HepG2 (cell line): ENCODE measurements around the gene GPN2. TPM values are rescaled to one million over a fixed set of nuclear protein-coding genes. Genes with fewer than 3 reads are reported as not detected.

Experiments
- ATAC-seq: fragments of 200-7000 bp; cut with Tn5 transposase; 3 replicates; pipeline ENCODE4 v1.9.1; 2020; ENCODE audit warnings: mild to moderate bottlenecking, moderate library complexity
- BruUV-seq: library from RNA; stranded (reverse); fragments of 400-500 nt; replicated peaks from 2 replicates; lab custom pipeline; 2021; lab: Mats Ljungman, UMichigan
- CTCF ChIA-PET: fragments of 300-600 bp; formaldehyde crosslinking; extraction: SDS; loops from one replicate; lab custom pipeline; 2021; ENCODE audit warnings: low total read pairs, inconsistent platforms, low intra/inter-chr PET ratio; lab: Yijun Ruan, JAX
- POLR2A ChIA-PET: fragments of 350-600 bp; sonication (Branson Sonifier 250); formaldehyde crosslinking; loops from one replicate; lab custom pipeline; 2020; ENCODE audit warnings: antibody characterized with exemption, inconsistent platforms; lab: Yijun Ruan, JAX
- DNase-seq: peaks from one replicate; pipeline ENCODE4 v3.0.0-alpha.2; 2015; ENCODE audit warnings: low spot score
- FAIRE-seq: peaks from 3 replicates; lab custom pipeline; 2011; peaks lifted over from hg19 to GRCh38; lab: Jason Lieb, UNC
- H2AFZ ChIP-seq: one replicate; pipeline ENCODE4 v1.6.1; 2011; ENCODE audit warnings: low read length, inconsistent platforms
- H3K27ac ChIP-seq: fragments of 300-600 bp; 3 replicates; pipeline ENCODE4 v1.8.0; 2011; ENCODE audit warnings: mixed run types, mild to moderate bottlenecking, mixed read lengths, low read length, inconsistent platforms; ENCODE audit not compliant: insufficient read depth; ENCODE audit errors: extremely low read length
- H3K27me3 ChIP-seq, 2 experiments: fragments of 200-600 bp in 1 of 2; 2 replicates in 1 of 2; 3 replicates in 1 of 2; pipeline versions ENCODE4 v1.6.0 to v1.8.0; 2011; ENCODE audit warnings: low read length in 2 of 2, mild to moderate bottlenecking in 2 of 2, moderate library complexity in 2 of 2, inconsistent platforms in 1 of 2; ENCODE audit not compliant: insufficient read depth in 2 of 2, control insufficient read depth in 1 of 2
- H3K36me3 ChIP-seq, 2 experiments: fragments of 200-600 bp in 1 of 2; replicated peaks in 1 of 2; 2 replicates in 1 of 2; 3 replicates in 1 of 2; pipeline versions ENCODE4 v1.5.1 to v1.8.0; 2011; ENCODE audit warnings: low read length in 2 of 2, inconsistent platforms in 1 of 2; ENCODE audit not compliant: insufficient read depth in 2 of 2, control insufficient read depth in 1 of 2
- H3K4me1 ChIP-seq: 2 replicates; pipeline ENCODE4 v1.5.1; 2012; ENCODE audit warnings: low read length, inconsistent platforms; ENCODE audit not compliant: insufficient read depth
- H3K4me2 ChIP-seq: 2 replicates; pipeline ENCODE4 v1.6.0; 2011; ENCODE audit warnings: low read depth, low read length, inconsistent platforms
- H3K4me3 ChIP-seq, 3 experiments: fragments of 200-600 bp in 1 of 3; sonication (generic), shearing (Covaris generic) in 1 of 3; replicated peaks in 1 of 3; 2 replicates each; pipeline ENCODE4 v1.5.1; 2011 to 2016; ENCODE audit warnings: low read length in 3 of 3, inconsistent platforms in 2 of 3, low read depth in 2 of 3, mild to moderate bottlenecking in 2 of 3, control low read depth in 1 of 3, mixed read lengths in 1 of 3; ENCODE audit not compliant: insufficient read depth in 1 of 3
- H3K79me2 ChIP-seq: one replicate; pipeline ENCODE4 v1.6.1; 2011; ENCODE audit warnings: low read length, inconsistent platforms; ENCODE audit not compliant: insufficient read depth
- H3K9ac ChIP-seq: 2 replicates; pipeline ENCODE4 v1.6.0; 2011; ENCODE audit warnings: mild to moderate bottlenecking, low read depth, low read length, inconsistent platforms; ENCODE audit not compliant: insufficient read depth
- H3K9me3 ChIP-seq: 2 replicates; pipeline ENCODE4 v1.5.1; 2012; ENCODE audit warnings: mild to moderate bottlenecking, low read length
- H4K20me1 ChIP-seq: 2 replicates; pipeline ENCODE4 v1.6.0; 2011; ENCODE audit warnings: inconsistent platforms, mild to moderate bottlenecking, low read length, moderate library complexity; ENCODE audit not compliant: insufficient read depth
- AKAP8 ChIP-seq: sonication (generic); formaldehyde crosslinking; IDR thresholded peaks from 2 replicates; pipeline ENCODE4 v1.5.1; 2020; ENCODE audit warnings: mild to moderate bottlenecking, missing genetic modification reagents
- ATF7 ChIP-seq, 2 experiments: fragments of 450-650 bp in 1 of 2; sonication (generic) in 1 of 2; formaldehyde crosslinking in 1 of 2; IDR thresholded peaks; 2 replicates each; pipeline versions ENCODE4 v1.4.0 to v1.6.1; 2016 to 2020; ENCODE audit warnings: antibody characterized with exemption in 1 of 2, mild to moderate bottlenecking in 1 of 2, missing genetic modification reagents in 1 of 2
- HOXA5 ChIP-seq: sonication (generic); formaldehyde crosslinking; IDR thresholded peaks from 2 replicates; pipeline ENCODE4 v1.4.0; 2020; ENCODE audit warnings: missing genetic modification reagents
- KDM5A ChIP-seq: fragments of 200-600 bp; sonication (generic); IDR thresholded peaks from 2 replicates; pipeline ENCODE4 v1.7.0; 2018; ENCODE audit warnings: antibody characterized with exemption, mild to moderate bottlenecking, low read length, borderline replicate concordance
- KLF12 ChIP-seq: sonication (generic); formaldehyde crosslinking; IDR thresholded peaks from 2 replicates; pipeline ENCODE4 v1.4.0; 2020; ENCODE audit warnings: missing genetic modification reagents, borderline replicate concordance
- LCORL ChIP-seq, 2 experiments: fragments of 450-650 bp in 1 of 2; sonication (generic) in 1 of 2; formaldehyde crosslinking in 1 of 2; IDR thresholded peaks; 2 replicates each; pipeline versions ENCODE4 v1.5.0 to v1.6.1; 2017 to 2020; ENCODE audit warnings: antibody characterized with exemption in 1 of 2, missing genetic modification reagents in 1 of 2
- RAD51 ChIP-seq: fragments of 450-650 bp; IDR thresholded peaks from 2 replicates; pipeline ENCODE4 v1.6.1; 2016; ENCODE audit warnings: borderline replicate concordance
- SETDB1 ChIP-seq: sonication (generic); formaldehyde crosslinking; IDR thresholded peaks from 2 replicates; pipeline ENCODE4 v1.5.1; 2020; ENCODE audit warnings: missing genetic modification reagents, mild to moderate bottlenecking, borderline replicate concordance
- SIX4 ChIP-seq: sonication (generic); formaldehyde crosslinking; IDR thresholded peaks from 2 replicates; pipeline ENCODE4 v1.4.0; 2020; ENCODE audit warnings: missing genetic modification reagents
- ZNF17 ChIP-seq: sonication (generic); formaldehyde crosslinking; IDR thresholded peaks from 2 replicates; pipeline ENCODE4 v1.5.0; 2020; ENCODE audit warnings: mild to moderate bottlenecking, missing genetic modification reagents
- ZNF264 ChIP-seq: sonication (generic); formaldehyde crosslinking; IDR thresholded peaks from 2 replicates; pipeline ENCODE4 v1.4.0; 2020; ENCODE audit warnings: missing genetic modification reagents
- ZNF3 ChIP-seq: IDR thresholded peaks from 2 replicates; pipeline ENCODE4 v1.7.0; 2017; ENCODE audit warnings: inconsistent platforms
- ZNF30 ChIP-seq: sonication (generic); formaldehyde crosslinking; IDR thresholded peaks from 2 replicates; pipeline ENCODE4 v1.5.0; 2020; ENCODE audit warnings: mild to moderate bottlenecking, missing genetic modification reagents
- ZNF446 ChIP-seq: sonication (generic); formaldehyde crosslinking; IDR thresholded peaks from 2 replicates; pipeline ENCODE4 v1.5.0; 2020; ENCODE audit warnings: mild to moderate bottlenecking, missing genetic modification reagents
- ZNF614 ChIP-seq: IDR thresholded peaks from 2 replicates; pipeline ENCODE4 v1.6.1; 2018; ENCODE audit warnings: missing biosample characterization, missing genetic modification reagents, inconsistent platforms, borderline replicate concordance
- WGBS: methylation state at CpG from one replicate; pipeline ENCODE4 v1.1.6; 2017; ENCODE audit warnings: low lambda C conversion rate; 5-methylcytosine and 5-hydroxymethylcytosine counted together
- in situ Hi-C: cut with HindIII; loops from 2 replicates; pipeline ENCODE4 v1.10.0; 2017; ENCODE audit warnings: low pct_unique_long_range_greater_than_20kb; ENCODE audit not compliant: extremely low pct_ligation_motif_present
- intact Hi-C: fragments of 100-400 bp; cut with micrococcal nuclease; formaldehyde crosslinking; loops from one replicate; pipeline ENCODE4 v1.10.0; 2022; ENCODE audit not compliant: unreplicated experiment
- polyA plus RNA-seq, 8 experiments: library from polyadenylated mRNA; depleted of rRNA in 3 of 8; stranded (reverse) in 7 of 8; unstranded in 1 of 8; fragments of >200 nt; fragmentation: Illumina TruSeq in 4 of 8; extraction: Trizol in 4 of 8; gene quantifications; 2 replicates each; pipeline versions ENCODE4 v1.2.1 to v1.2.3, GENCODE V29; 2011 to 2016; ENCODE audit warnings: low read depth in 4 of 8, missing spikeins in 1 of 8, mixed read lengths in 1 of 8; ENCODE audit not compliant: insufficient read depth in 1 of 8
- total RNA-seq, 5 experiments: library from RNA; depleted of rRNA; stranded (reverse); fragments of >200 nt; fragmentation: Illumina TruSeq; extraction: Trizol; gene quantifications; 2 replicates each; pipeline ENCODE4 v1.2.3, GENCODE V29; 2016; ENCODE audit warnings: low read depth in 1 of 5
- TF ChIP-seq, protein P1 (sequence below): sonication (generic); formaldehyde crosslinking; IDR thresholded peaks from 2 replicates; pipeline ENCODE4 v1.4.0; 2020; ENCODE audit warnings: missing genetic modification reagents
- TF ChIP-seq, protein P2 (sequence below): sonication (generic); formaldehyde crosslinking; IDR thresholded peaks from 2 replicates; pipeline ENCODE4 v1.4.0; 2020; ENCODE audit warnings: missing genetic modification reagents, borderline replicate concordance
- TF ChIP-seq, protein P3 (sequence below): sonication (generic); formaldehyde crosslinking; IDR thresholded peaks from 2 replicates; pipeline ENCODE4 v1.5.0; 2020; ENCODE audit warnings: missing genetic modification reagents, mild to moderate bottlenecking, borderline replicate concordance
- TF ChIP-seq, protein P4 (sequence below): sonication (generic); formaldehyde crosslinking; IDR thresholded peaks from 2 replicates; pipeline ENCODE4 v1.5.1; 2020; ENCODE audit warnings: missing genetic modification reagents, mild to moderate bottlenecking, borderline replicate concordance
- TF ChIP-seq, protein P5 (sequence below): sonication (generic); formaldehyde crosslinking; IDR thresholded peaks from 2 replicates; pipeline ENCODE4 v1.5.0; 2020; ENCODE audit warnings: missing genetic modification reagents

The GPN2 gene
- total and polyA plus RNA-seq, 2 of the 13 experiments (the other 11 are each of a cell fraction or from before 2014, with no cell fraction given), result 19.3 to 38.9 TPM

DNA sequence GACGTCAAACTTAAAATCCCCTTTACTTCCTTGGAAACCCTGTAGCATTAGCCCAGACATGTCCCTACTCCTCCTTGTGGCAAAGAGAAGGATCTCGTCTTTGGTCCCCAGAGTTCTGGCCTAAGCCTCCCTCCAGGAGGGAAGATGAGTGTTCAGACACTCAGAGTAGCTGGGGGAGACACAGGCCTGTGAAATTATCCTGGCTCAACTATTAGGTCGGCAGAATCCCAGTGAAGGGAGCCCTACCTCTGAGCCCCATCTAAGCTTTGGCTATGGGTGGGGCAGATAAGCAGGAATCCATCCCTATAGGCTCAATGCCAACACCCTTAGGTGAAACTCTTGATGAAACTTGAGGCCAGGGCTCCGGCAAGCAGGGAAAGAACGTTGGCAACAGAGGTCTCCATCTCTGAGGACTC lies 28.8 kb downstream of the GPN2 start:
- 31% methylated on average over 5 of the region's 5 CpGs for WGBS
- H2AFZ ChIP-seq, result no peak overlapping the region
- FAIRE-seq (no peak), ATAC-seq (no peak), DNase-seq (no peak)
- intact Hi-C loops (no loop called here), in situ Hi-C loops (no loop called here)
- CTCF ChIA-PET, result interaction anchor here (1.1 kb wide), 1 partner anchor 17 kb away, joined by 4 read pairs; no protein-coding TSS in a partner anchor
- H4K20me1 ChIP-seq, result no peaks in the 10 kb centered on the region
- H3K4me2 ChIP-seq, result no peak overlapping the region
- no peak overlapping the region for H3K4me3 ChIP-seq
- POLR2A ChIA-PET, result no interaction called here
- H3K36me3 ChIP-seq, result no peaks in the 10 kb centered on the region
- H3K79me2 ChIP-seq, result no peaks in the 10 kb centered on the region
- no peak overlapping the region for H3K27ac ChIP-seq
- no peak overlapping the region for H3K9ac ChIP-seq
- peaks cover 47% of the 10 kb centered on the region for H3K4me1 ChIP-seq
- BruUV-seq, result no TSS peak
- H3K27me3 ChIP-seq, result no peaks in the 10 kb centered on the region
- H3K9me3 ChIP-seq, result no peaks in the 10 kb centered on the region
- no peak for TF ChIP-seq KLF12 (CRISPR knock-in tag)
- no peak for TF ChIP-seq ZNF17
- no peak for TF ChIP-seq RAD51
- TF ChIP-seq ZNF30 (CRISPR knock-in tag), result no peak
- no peak for TF ChIP-seq LCORL (IDR thresholded peaks at IDR 0.05)
- no peak for TF ChIP-seq LCORL (CRISPR knock-in tag; IDR thresholded peaks at IDR 0.05)
- no peak for TF ChIP-seq AKAP8 (CRISPR knock-in tag)
- TF ChIP-seq, protein P1, sequence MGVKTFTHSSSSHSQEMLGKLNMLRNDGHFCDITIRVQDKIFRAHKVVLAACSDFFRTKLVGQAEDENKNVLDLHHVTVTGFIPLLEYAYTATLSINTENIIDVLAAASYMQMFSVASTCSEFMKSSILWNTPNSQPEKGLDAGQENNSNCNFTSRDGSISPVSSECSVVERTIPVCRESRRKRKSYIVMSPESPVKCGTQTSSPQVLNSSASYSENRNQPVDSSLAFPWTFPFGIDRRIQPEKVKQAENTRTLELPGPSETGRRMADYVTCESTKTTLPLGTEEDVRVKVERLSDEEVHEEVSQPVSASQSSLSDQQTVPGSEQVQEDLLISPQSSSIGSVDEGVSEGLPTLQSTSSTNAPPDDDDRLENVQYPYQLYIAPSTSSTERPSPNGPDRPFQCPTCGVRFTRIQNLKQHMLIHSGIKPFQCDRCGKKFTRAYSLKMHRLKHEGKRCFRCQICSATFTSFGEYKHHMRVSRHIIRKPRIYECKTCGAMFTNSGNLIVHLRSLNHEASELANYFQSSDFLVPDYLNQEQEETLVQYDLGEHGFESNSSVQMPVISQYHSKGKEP (CRISPR knock-in tag), result no peak
- TF ChIP-seq, protein P2, sequence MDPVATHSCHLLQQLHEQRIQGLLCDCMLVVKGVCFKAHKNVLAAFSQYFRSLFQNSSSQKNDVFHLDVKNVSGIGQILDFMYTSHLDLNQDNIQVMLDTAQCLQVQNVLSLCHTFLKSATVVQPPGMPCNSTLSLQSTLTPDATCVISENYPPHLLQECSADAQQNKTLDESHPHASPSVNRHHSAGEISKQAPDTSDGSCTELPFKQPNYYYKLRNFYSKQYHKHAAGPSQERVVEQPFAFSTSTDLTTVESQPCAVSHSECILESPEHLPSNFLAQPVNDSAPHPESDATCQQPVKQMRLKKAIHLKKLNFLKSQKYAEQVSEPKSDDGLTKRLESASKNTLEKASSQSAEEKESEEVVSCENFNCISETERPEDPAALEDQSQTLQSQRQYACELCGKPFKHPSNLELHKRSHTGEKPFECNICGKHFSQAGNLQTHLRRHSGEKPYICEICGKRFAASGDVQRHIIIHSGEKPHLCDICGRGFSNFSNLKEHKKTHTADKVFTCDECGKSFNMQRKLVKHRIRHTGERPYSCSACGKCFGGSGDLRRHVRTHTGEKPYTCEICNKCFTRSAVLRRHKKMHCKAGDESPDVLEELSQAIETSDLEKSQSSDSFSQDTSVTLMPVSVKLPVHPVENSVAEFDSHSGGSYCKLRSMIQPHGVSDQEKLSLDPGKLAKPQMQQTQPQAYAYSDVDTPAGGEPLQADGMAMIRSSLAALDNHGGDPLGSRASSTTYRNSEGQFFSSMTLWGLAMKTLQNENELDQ (CRISPR knock-in tag), result no peak
- TF ChIP-seq ZNF264, result no peak
- no peak for TF ChIP-seq HOXA5
- TF ChIP-seq ATF7 (IDR thresholded peaks at IDR 0.05), result no peak
- TF ChIP-seq ATF7 (CRISPR knock-in tag; IDR thresholded peaks at IDR 0.05), result no peak
- TF ChIP-seq, protein P3, sequence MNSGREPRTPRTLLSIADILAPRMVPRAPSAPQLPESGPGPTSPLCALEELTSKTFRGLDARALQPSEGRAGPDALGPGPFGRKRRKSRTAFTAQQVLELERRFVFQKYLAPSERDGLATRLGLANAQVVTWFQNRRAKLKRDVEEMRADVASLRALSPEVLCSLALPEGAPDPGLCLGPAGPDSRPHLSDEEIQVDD (CRISPR knock-in tag), result no peak
- no peak for TF ChIP-seq SETDB1 (CRISPR knock-in tag)
- TF ChIP-seq, protein P4, sequence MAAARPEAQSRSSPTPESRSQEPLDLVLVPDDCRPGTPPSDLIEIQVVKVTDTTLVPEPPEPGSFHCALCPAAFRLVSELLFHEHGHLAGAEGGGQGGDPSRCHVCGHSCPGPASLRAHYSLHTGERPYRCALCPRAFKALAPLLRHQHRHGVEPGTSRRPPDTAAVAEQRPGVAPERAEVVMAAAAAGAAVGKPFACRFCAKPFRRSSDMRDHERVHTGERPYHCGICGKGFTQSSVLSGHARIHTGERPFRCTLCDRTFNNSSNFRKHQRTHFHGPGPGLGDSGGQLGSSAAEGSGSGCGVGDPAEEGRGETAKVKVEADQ (CRISPR knock-in tag), result no peak
- TF ChIP-seq SIX4, result no peak
- TF ChIP-seq ZNF614 (CRISPR knock-in tag), result no peak
- TF ChIP-seq ZNF446 (CRISPR knock-in tag), result no peak
- no peak for TF ChIP-seq KDM5A
- TF ChIP-seq ZNF3 (CRISPR knock-in tag), result no peak
- TF ChIP-seq, protein P5, sequence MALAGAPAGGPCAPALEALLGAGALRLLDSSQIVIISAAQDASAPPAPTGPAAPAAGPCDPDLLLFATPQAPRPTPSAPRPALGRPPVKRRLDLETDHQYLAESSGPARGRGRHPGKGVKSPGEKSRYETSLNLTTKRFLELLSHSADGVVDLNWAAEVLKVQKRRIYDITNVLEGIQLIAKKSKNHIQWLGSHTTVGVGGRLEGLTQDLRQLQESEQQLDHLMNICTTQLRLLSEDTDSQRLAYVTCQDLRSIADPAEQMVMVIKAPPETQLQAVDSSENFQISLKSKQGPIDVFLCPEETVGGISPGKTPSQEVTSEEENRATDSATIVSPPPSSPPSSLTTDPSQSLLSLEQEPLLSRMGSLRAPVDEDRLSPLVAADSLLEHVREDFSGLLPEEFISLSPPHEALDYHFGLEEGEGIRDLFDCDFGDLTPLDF (CRISPR knock-in tag), result no peak
